DMS53 (cell line): Measurements from ENCODE around the gene NEU2.
"Not testable (repeated sequence)": the region's sequence is repeated elsewhere in the genome, so short reads cannot be mapped to it uniquely, and the experiment has no call there.

Source experiments
- DNase-seq: peaks from one replicate; lab custom pipeline; 2025; lab: John Stamatoyannopoulos, UW

Gene NEU2

DNA sequence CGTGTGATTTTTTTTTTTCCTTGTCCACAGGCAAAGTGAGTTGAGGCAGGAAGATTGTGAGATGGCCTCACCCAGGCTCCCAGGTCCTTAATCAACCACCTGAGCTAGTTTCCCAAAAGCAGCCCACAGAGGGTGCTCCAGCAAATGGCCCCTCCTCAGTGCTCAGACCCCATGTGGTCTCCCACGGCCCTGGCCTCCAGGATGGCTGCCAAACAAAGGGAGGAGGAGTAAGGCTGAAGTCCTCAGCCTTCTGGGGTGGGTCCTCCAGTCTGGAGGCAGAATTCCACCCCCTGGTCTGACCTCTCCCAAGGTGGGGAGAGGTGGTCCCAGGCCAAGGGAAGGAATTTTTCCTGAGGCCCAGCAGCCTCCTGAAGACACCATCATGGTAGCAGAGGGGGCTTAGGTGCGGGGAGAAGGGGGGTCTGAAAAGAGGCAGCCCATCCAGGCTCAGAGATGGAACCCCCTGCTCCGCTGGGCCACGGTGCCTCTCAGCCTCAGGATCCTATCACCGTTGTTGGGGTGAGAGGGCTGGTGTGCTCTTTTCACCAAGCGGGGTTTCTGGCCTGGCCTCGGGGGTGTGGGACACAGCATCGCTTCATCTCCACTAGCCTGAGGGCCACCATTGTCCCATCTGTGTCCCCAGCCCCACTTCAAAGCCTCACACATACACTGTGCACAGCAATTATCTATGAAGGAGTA is 21.8 kb upstream of the NEU2 start:
- no peak for DNase-seq

DNA sequence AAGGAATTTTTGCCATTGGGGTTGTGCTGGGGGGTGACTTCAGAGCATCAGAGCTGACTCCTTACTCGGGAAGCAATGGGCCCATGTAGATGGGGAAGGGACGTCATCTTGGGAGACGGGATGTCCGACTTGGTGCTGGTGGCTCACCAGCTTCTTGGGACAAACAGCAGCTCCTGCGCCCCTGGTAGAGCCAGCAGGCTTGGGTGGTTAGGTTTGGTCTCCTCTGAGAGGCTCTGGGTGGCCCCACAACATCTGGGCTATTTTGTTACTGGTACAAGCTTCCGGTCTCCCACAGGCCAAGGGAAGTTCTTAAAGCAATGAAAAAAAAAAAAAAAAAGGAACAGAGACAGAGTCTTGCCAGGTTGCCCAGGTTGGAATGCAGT is 21.2 kb upstream of the NEU2 start:
- DNase-seq = no peak

DNA sequence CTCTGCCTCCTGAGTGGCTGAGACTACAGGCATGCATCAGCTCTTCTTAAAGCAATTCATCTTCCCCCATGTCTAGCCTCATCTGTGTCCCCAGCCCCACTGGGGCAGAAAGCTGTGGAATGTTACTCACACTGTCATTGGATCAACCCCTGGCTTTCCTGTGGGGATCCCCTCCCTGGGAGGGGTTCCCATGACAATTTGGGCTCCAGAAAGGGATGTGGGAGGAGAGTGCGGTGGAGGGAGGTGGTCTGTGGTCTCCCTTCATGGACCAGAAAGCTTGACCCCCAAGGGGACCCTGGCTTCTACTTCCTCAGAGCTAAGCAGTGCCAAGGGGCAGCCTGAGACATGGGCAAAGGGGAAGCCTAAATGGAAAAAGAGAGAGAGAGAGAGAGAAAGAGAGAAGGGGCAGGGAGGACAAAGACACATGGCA is 20.8 kb upstream of the NEU2 start:
- no peak for DNase-seq

DNA sequence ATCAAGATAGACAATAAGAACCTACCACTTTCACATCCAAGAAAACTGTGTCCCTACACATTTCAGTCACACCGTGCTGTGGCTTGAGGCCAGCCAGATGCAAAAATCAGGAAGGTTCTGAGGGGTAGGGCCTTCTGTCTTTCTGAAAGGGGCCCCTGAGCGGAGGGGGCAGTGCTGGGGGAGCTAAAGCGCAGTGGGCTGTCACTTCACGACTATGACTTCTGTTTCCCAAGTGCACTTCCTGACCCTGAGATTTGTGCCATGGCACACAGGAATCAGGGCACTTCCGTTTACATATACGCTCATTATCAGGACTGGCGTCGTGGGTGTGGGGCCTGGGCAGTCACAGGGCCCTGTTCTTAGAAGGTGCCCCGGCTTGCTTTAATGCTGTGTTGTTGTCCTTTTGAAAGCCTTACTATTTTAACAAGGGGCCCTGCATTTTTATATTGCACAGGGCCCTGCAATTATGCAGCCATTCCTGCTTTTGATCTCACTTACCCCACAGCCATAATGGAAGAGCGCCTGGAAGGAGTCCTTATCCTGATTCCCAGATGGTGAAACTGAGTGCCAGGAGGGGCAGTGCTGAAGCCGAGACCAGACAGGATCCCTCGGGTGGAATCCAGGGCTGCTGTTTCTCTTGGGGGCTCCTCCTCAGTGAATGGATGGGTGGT is 20.0 kb upstream of the NEU2 start:
- no peak for DNase-seq

DNA sequence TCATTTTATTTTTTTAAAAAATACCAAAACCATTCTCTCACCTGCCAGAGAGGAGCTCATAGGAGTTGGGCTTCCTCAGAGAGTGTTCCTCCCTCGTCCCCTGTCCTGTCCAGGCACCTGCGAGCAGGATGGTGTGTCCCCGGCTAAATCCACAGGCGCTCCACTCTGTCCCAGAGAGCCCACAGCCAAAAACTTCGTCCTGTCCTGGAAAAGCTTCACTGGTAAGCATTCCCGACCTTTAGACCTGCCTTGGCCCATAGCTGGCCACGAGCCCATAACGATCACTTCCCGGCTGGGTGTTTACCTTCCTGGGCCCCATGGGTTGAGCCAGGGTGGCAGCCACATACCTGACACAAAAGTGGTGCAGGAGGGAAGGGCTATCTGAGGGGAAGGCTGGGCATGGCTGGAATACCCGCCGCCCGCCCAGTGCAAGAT is 19.4 kb upstream of the NEU2 start, which contains the start of gene NGEF:
NGEF (minus strand) TSS at position 230 of the 435 bp plus-strand sequence. CDS start 38,366 bp downstream, outside the sequence.
- no peak for DNase-seq

DNA sequence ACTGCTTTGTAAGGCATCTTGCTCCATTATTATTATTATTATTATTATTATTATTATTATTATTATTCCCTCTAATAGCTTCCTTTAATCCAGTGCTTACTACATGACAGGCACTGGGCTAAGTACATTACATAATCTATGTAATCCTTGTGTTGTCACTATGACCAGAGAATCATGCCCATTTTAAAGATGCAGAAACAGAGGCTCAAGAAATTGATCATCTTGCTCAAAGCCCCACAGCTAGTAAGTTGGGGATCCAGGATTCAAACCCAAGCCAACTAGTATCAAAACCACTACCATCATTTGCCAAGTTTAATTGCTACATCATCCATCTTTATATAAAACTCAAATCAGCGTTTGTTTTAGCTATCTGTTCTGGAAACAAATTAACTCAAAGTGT is 18.8 kb upstream of the NEU2 start:
- no peak for DNase-seq

DNA sequence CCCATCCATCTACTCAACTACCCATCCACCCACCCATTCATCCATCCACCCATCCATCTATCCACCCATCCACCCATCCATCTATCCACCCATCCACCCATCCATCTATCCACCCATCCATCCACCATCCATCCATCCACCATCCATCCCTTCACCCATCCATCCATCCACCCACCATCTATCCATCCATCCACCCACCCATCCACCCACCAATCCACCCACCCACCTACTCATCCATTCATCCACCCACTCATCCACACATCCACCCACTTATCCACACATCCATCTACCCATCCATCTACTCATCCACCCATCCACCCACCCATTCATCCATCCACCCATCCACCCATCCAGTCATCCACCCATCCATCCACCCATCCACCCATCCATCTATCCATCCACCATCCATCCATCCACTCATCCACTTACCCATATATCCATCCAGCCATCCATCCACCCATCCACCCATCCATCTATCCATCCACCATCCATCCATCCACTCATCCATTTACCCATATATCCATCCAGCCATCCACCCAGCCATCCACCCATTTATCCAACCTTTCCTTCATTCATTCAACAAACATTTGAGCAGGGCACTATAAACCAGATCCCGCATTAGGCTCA is 17.3 kb upstream of the NEU2 start:
- DNase-seq = no peak

DNA sequence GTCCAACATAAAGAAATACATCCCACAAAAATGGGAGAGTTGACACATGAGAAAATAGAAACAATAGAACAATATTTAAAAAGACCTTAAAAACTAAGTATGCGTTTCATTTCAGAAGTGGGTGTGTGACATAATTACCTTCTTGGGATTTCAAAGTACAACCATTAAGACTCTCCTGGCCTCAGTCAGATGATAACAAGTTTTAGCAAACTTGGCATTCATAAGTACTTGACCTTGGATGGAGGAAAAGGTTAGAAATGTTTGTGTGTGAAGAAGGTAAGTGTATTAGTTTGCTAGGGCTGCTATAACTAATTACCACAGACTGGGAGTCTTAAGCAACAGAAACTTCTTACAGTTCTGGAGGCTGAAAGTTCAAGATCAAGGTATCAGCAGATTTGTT is 14.5 kb upstream of the NEU2 start:
- DNase-seq = no peak

DNA sequence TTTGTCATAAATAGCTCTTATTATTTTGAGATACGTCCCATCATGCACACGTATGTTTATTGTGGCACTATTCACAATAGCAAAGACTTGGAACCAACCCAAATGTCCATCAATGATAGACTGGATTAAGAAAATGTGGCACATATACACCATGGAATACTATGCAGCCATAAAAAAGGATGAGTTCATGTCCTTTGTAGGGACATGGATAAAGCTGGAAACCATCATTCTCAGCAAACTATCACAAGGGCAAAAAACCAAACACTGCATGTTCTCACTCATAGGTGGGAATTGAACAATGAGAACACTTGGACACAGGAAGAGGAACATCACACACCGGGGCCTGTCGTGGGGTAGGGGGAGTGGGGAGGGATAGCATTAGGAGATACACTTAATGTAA is 12.9 kb upstream of the NEU2 start:
- not testable (repeated sequence) for DNase-seq

DNA sequence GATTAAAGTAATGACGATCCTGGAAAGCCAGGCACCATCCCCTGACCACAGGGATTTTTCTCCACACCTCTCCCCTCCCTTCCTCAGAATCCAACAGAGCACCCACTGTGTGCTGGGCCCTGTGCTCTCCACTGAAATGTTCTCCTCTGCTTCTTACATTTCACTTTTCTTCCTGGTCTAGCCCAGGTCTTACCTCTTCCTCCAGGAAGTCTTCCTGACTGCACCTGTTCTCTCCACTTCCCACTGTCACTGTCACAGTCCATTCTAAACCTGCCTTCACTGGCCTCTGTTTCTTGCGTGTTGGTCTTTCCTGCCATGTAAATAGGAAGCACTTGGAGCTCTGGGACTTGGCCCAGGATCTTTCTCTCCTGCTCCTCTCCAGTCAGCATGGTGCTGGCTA is 12.0 kb upstream of the NEU2 start:
- DNase-seq = no peak

DNA sequence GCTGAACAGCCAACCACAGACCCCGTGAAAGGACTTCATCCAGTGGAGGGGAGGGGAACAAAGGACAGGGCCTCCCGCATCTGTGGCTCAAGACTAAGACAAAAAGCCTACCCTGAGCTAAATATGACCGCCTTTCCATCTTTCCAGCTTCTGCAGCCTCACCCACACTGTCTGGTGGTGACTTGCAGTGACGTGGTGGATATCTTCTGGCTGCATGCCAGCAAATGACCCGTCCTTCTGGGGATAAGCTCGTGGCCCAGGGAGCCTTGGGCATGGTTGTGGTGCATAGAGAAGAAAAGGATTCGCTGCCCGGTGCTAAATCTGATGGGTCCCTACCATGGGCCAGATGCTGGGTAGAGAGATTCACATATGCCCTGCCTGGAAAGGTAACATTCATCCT is 10.7 kb upstream of the NEU2 start:
- no peak for DNase-seq

DNA sequence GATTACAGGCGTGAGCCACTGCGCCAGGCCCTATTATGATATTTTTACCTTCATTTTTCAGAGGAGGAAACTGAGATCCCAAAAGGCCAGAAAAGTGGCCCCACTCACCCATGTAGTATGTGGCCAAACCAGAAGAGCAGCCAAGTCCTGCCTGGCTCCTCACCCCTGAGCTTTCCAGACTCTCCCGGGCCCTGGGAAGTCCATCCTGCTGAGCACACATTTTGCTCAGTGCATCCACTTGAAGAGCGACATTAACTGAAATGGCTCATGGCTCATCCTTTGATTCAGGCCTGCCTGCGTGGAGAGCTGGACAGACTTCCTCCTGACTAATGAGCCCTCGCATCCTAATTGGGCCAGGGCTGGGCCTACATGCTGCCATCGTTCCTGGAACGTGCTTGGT is 9.9 kb upstream of the NEU2 start:
- no peak for DNase-seq

DNA sequence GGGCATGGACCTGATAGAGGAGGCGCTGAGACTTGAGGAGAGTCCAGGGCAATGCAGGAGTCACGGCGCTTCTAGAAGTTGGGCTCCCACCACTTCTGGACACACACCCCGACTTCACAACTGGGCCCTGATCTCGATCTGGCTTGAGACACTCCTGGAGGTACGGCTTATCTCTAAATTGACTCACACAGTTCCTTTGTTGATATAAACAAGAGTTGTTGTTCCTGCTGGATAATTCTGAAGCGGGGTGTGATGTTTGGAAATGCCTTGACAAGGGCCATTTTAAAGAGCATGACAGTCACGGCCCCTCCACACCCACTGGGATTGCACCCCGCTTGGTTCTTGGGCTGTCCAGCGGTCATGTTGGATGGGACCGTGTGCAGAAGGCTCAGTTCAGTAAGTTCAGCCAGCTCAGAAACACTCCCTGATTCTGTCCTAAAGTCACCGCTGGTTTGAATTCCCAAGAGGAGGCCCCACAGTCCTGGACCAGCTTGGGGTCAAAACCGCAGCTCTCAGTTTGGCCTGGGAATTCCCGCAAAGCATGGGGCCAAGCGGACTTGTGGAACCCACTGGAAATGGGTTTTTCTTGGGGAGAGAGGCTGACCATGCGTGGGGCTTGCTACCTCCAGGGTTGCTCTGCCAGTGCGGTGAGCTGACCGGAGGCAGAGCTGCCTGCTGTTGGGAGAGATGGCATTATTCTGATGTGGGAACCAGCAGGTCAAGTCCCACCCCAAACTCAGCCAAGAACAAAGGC is 9.3 kb upstream of the NEU2 start:
- DNase-seq = no peak

DNA sequence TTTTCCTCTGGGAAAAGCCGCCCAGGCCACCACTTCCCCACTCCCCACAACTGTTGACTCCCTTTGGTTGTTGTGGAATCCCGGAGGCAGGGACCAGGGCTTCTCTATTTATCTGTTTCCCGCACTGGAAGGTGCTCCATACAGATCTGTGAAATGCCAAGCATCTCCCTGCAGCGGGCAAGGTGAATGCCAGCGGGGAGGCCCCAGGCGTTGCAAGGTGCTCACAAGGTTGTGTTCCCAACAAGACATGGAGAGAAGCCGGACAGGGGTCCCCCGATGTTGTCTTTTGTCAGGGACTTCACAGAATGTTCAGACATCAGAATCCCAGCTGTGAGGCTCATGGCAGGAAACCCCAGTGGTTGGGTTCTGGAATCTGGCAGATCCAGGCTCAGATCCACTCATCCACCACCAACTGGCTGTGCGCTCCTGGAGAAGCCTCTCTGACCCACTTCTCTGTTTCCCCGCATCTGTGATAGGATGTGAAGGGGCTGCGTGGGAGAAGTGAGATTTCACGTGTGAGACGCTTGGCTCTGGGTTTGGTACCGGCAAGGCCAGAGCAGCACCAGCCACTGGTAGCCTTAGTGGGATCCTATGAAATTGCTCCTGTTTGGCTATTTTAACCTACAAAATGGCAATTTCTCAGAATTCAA is 8.6 kb upstream of the NEU2 start:
- DNase-seq = no peak

DNA sequence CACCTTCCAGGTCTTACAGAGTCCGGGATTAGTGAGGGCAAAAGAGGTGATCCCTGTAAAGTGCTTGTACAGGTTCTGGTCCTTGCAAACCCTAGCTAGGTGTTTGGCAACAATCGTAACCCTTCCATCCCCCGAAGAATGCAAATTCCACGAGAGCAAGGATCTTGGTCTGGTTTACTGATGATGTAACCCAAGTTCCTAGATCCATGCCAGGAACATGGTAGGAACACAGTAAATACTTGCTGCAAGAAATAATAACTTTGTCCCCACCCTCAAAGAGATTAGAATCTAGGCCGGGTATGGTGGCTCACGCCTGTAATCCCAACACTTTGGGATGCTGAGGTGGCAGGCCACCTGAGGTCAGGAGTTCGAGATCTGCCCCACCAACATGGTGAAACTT is 6.8 kb upstream of the NEU2 start:
- DNase-seq = no peak

DNA sequence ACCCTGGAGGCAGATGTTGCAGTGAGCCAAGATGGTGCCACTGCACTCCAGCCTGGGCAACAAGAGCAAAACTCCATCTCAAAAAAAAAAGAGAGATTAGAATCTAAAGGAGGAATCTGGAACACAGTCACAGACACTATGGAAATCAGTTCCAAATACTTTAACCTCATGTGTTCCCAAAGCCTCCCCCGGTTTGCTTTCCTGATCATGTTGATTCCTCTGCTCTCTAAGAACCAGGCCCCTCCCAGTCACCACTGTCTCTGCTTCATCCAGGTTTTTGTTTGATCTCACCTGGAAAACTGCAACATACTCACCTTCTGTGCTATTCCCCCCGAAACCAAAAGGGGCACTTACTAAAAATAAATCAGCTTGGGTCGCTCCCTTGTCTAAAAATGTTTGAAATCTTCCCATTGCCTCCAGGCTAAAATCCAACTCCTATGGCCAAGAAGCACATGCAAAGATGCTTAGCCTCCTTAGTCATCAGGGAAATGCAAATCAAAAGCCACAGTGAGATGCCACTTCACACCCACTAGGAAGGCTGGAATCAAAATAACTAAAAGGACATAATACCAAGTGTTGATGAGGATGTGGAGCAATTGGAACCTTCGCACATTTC is 6.2 kb upstream of the NEU2 start:
- no peak for DNase-seq

DNA sequence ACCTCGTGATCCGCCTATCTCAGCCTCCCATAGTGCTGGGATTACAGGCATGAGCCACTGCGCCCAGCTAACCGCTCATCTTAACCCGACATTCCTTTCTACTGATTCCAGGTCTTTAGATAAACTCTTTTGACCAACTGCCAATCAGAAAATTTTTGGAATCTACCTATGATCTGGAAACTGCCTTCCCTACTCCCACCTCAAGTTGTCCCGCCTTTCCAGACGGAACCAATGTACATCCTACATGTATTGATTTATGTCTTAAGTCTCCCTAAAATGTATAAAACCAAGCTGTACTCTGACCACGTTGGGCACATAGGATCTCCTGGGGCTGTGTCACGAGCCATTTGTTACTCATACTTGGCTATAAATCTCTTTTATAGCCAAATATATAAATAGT is 3.2 kb upstream of the NEU2 start:
- no peak for DNase-seq

DNA sequence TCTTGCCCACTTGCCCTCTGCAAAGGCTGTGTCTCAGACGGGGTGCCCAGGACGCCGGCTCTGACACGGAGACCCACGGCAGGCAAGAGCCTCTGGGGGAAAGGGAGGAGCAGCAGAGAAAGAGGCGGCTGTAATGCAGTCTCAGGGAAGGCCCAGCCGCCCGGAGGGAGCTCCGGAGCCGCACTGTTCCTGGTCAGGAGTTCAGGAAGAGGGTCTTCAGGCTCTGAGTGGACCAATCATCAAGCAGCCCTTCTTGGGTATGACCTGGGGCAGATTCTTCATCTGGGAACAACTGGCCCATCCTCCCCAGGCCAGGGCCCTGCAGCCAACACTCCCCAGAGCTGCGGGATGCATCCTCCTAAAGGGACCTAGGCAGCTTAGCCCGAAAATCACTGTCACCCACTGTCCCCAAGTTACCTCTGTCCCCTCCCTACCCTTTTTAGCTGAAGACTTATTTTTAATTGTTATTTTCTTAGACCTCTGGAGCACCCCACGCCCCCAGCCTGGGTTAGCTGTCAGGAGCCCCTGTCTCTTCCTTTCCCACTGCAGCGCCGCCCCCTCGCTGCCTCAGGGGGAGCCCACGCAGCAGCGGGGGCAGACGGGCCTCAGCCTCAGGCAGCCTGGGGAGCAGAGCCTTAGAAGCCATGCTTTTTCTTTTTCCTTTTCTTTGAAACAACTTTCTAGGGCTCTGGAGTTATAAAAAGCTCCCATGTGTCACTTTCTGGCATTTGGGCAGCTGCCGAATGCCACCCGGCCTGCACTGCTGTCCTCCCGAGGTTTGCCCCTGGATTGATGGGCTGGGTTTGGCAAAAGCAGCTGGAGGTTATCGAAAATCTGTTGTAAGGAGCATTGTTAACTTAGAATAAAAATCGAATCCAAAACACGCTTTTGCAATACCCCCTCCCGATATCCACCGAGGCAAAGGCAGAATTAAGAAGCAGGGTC is 644 bp upstream of the NEU2 start:
- no peak for DNase-seq

DNA sequence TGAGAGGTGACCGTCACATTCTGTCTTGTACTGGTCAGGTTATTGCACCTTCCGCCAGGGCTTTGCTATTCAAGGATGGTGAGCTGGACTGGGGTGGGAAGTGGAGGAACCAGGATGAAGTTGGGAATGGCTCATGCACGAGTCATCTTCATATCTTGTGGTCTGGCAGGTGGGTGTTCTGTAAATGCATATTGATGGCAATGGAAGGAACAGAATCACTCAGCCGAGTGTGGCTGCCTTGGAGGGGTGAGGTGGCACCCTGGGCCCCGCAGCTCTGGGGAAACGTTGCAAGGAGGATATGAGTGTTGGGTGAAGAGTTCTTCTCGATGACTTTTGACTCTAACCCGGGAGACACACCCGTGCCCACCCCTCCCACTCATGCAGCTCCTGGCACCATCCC is 1.2 kb downstream of the NEU2 start:
- no peak for DNase-seq

DNA sequence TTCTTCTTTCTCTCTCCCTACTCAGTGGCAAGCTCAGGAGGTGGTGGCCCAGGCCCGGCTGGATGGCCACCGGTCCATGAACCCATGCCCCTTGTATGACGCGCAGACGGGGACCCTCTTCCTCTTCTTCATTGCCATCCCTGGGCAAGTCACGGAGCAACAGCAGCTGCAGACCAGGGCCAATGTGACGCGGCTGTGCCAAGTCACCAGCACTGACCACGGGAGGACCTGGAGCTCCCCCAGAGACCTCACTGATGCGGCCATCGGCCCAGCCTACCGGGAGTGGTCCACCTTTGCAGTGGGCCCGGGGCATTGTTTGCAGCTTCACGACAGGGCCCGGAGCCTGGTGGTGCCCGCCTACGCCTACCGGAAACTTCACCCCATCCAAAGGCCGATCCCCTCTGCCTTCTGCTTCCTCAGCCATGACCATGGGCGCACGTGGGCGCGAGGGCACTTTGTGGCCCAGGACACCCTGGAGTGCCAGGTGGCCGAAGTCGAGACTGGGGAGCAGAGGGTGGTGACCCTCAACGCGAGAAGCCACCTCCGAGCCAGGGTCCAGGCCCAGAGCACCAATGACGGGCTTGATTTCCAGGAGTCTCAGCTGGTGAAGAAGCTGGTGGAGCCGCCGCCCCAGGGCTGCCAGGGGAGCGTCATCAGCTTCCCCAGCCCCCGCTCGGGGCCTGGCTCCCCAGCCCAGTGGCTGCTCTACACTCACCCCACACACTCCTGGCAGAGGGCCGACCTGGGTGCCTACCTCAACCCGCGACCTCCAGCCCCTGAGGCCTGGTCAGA is 1.8 kb downstream of the NEU2 start:
- no peak for DNase-seq
